ENCODE results near the gene PCDHA7.

GRCh38 chr5:140800816-140801493 lies 33.1 kb upstream of the PCDHA7 start, which contains the start of gene PCDHA3:
- no peak for TF ChIP-seq MAX (IDR thresholded peaks at IDR 0.05; ENCODE audit: low read depth, low read length)
- TF ChIP-seq CTCF (IDR thresholded peaks at IDR 0.05; ENCODE audit: low read depth, low read length): no peak

Measured in NB4 (cell line).